K562 (cell line): Measurements from ENCODE around the gene NAV2. TPM values are rescaled to one million over a fixed set of nuclear protein-coding genes. Genes with fewer than 3 reads are reported as not detected.

Source experiments
- ATAC-seq: fragments of 200-7000 bp; cut with Tn5 transposase; 3 replicates; pipeline ENCODE4 v1.9.1; 2020; ENCODE audit warnings: moderate library complexity
- BruUV-seq: library from RNA; stranded (reverse); fragments of 400-500 nt; replicated peaks from 2 replicates; lab custom pipeline; 2021; lab: Mats Ljungman, UMichigan
- CTCF ChIA-PET: fragments of 300-600 bp; formaldehyde crosslinking; extraction: SDS; loops from one replicate; lab custom pipeline; 2021; ENCODE audit warnings: low intra/inter-chr PET ratio; lab: Yijun Ruan, JAX
- POLR2A ChIA-PET: fragments of 300-600, 350-650 bp; sonication (Branson Sonifier 250); formaldehyde crosslinking; extraction: SDS; loops from one replicate; lab custom pipeline; 2021; ENCODE audit warnings: antibody characterized with exemption, inconsistent platforms; lab: Yijun Ruan, JAX
- DNase-seq, 4 experiments: peaks; one replicate each; pipeline versions ENCODE4 v3.0.0 to v3.0.0-alpha.2; 2011 to 2018; ENCODE audit warnings: low spot score in 3 of 4, mixed read lengths in 3 of 4; ENCODE audit errors: extremely low read depth in 1 of 4
- FAIRE-seq: peaks from 2 replicates; lab custom pipeline; 2011; peaks lifted over from hg19 to GRCh38; lab: Jason Lieb, UNC
- H2AFZ ChIP-seq: 2 replicates; pipeline ENCODE4 v1.6.0; 2011; ENCODE audit warnings: low read depth, low read length, control low read depth, inconsistent platforms
- H3K27ac ChIP-seq: fragments of 200-600 bp; 3 replicates; pipeline ENCODE4 v1.8.0; 2011; ENCODE audit warnings: low read depth, mild to moderate bottlenecking, control low read depth, inconsistent platforms, low read length, moderate library complexity, mixed read lengths; ENCODE audit errors: extremely low read depth
- H3K27me3 ChIP-seq, 2 experiments: fragments of 300-600 bp in 1 of 2; 2 replicates in 1 of 2; 3 replicates in 1 of 2; pipeline versions ENCODE4 v1.6.0 to v1.8.0; 2011; ENCODE audit warnings: inconsistent platforms in 2 of 2, low read length in 2 of 2, mild to moderate bottlenecking in 1 of 2, mixed read lengths in 1 of 2, moderate library complexity in 1 of 2; ENCODE audit not compliant: control insufficient read depth in 2 of 2, insufficient read depth in 2 of 2
- H3K36me3 ChIP-seq: fragments of 300-600 bp; 3 replicates; pipeline ENCODE4 v1.8.0; 2011; ENCODE audit warnings: mild to moderate bottlenecking, low read length, inconsistent platforms; ENCODE audit not compliant: control insufficient read depth, insufficient read depth
- H3K4me1 ChIP-seq, 2 experiments: fragments of 200-600 bp in 1 of 2; replicated peaks in 1 of 2; 2 replicates in 1 of 2; 3 replicates in 1 of 2; pipeline versions ENCODE4 v1.5.1 to v1.8.0; 2011; ENCODE audit warnings: inconsistent platforms in 2 of 2, low read length in 2 of 2, mild to moderate bottlenecking in 1 of 2, mixed read lengths in 1 of 2, moderate library complexity in 1 of 2; ENCODE audit not compliant: control insufficient read depth in 2 of 2, insufficient read depth in 2 of 2
- H3K4me2 ChIP-seq: 2 replicates; pipeline ENCODE4 v1.6.1; 2011; ENCODE audit warnings: low read length, control low read depth, inconsistent platforms, mixed read lengths; ENCODE audit not compliant: insufficient read depth
- H3K4me3 ChIP-seq: fragments of 200-600 bp; sonication (generic), shearing (Covaris generic); 2 replicates; pipeline ENCODE4 v1.5.1; 2016; ENCODE audit warnings: control low read depth, inconsistent platforms
- H3K79me2 ChIP-seq: fragments of 200-600 bp; 3 replicates; pipeline ENCODE4 v1.8.0; 2011; ENCODE audit warnings: low read length, inconsistent platforms; ENCODE audit not compliant: control insufficient read depth, insufficient read depth
- H3K9ac ChIP-seq, 2 experiments: 2 replicates each; pipeline versions ENCODE4 v1.6.0 to v1.6.1; 2011; ENCODE audit warnings: low read depth in 2 of 2, low read length in 2 of 2, control low read depth in 1 of 2, inconsistent platforms in 1 of 2, mild to moderate bottlenecking in 1 of 2, mixed read lengths in 1 of 2; ENCODE audit not compliant: insufficient read depth in 1 of 2
- H3K9me1 ChIP-seq: one replicate; pipeline ENCODE4 v1.6.0; 2011; ENCODE audit warnings: inconsistent platforms, mild to moderate bottlenecking, low read length, moderate library complexity; ENCODE audit not compliant: control insufficient read depth, insufficient read depth
- H3K9me3 ChIP-seq: replicated peaks from 2 replicates; pipeline ENCODE4 v1.5.1; 2011; ENCODE audit warnings: low read depth, low read length, inconsistent platforms; ENCODE audit not compliant: control insufficient read depth, insufficient read depth
- H4K20me1 ChIP-seq: replicated peaks from 2 replicates; pipeline ENCODE4 v1.6.1; 2011; ENCODE audit warnings: low read length, inconsistent platforms, mixed read lengths; ENCODE audit not compliant: control insufficient read depth, insufficient read depth
- BRCA1 ChIP-seq, 2 experiments: fragments of 450-650 bp in 1 of 2; sonication (generic) in 1 of 2; formaldehyde crosslinking in 1 of 2; IDR thresholded peaks; 2 replicates each; pipeline versions ENCODE4 v1.5.0 to v1.6.1; 2017 to 2020; ENCODE audit warnings: mild to moderate bottlenecking in 1 of 2, missing genetic modification reagents in 1 of 2
- ETV6 ChIP-seq, 3 experiments: fragments of 150-350 bp in 1 of 3; sonication (generic) in 1 of 3; formaldehyde crosslinking in 1 of 3; IDR thresholded peaks; 2 replicates each; pipeline versions ENCODE4 v1.6.1 to v1.8.0; 2014 to 2022; ENCODE audit warnings: borderline replicate concordance in 2 of 3, low read depth in 2 of 3, antibody characterized with exemption in 1 of 3, low read length in 1 of 3, mild to moderate bottlenecking in 1 of 3, missing genetic modification reagents in 1 of 3
- FOXA3 ChIP-seq, 2 experiments: fragments of 450-650 bp in 1 of 2; sonication (generic) in 1 of 2; formaldehyde crosslinking; IDR thresholded peaks in 1 of 2; conservative IDR thresholded peaks in 1 of 2; 2 replicates each; pipeline versions ENCODE4 v1.4.0 to v1.8.0; 2020 to 2022; ENCODE audit warnings: mild to moderate bottlenecking in 2 of 2, missing genetic modification reagents in 1 of 2
- NFE2L1 ChIP-seq: fragments of 450-650 bp; IDR thresholded peaks from 2 replicates; pipeline ENCODE4 v1.6.1; 2016; ENCODE audit warnings: missing genetic modification characterization, low read depth, mild to moderate bottlenecking, missing compliant biosample characterization, moderate library complexity, borderline replicate concordance
- NR2F6 ChIP-seq: fragments of 450-650 bp; formaldehyde crosslinking; IDR thresholded peaks from 2 replicates; pipeline ENCODE4 v1.4.0; 2020; ENCODE audit warnings: mild to moderate bottlenecking
- PCBP2 ChIP-seq: fragments of 200-400 bp; formaldehyde crosslinking; IDR thresholded peaks from 2 replicates; pipeline ENCODE4 v1.6.1; 2018; ENCODE audit warnings: low read length, low read depth, mild to moderate bottlenecking, moderate library complexity; ENCODE audit not compliant: poor library complexity, severe bottlenecking
- PHF21A ChIP-seq: fragments of 450-650 bp; IDR thresholded peaks from 2 replicates; pipeline ENCODE4 v1.6.1; 2017; ENCODE audit warnings: low read depth, borderline replicate concordance
- RBM22 ChIP-seq: fragments of 200-400 bp; formaldehyde crosslinking; IDR thresholded peaks from 2 replicates; pipeline ENCODE4 v1.6.1; 2018; ENCODE audit warnings: low read length, low read depth; ENCODE audit not compliant: poor library complexity, severe bottlenecking
- ZFP1 ChIP-seq: fragments of 450-650 bp; formaldehyde crosslinking; IDR thresholded peaks from 2 replicates; pipeline ENCODE4 v1.4.0; 2020; ENCODE audit warnings: mild to moderate bottlenecking, mixed read lengths
- ZNF561 ChIP-seq: fragments of 450-650 bp; formaldehyde crosslinking; conservative IDR thresholded peaks from 2 replicates; pipeline ENCODE4 v1.4.0; 2020; ENCODE audit warnings: mild to moderate bottlenecking, moderate library complexity
- WGBS: fragments of 100-300 bp; shearing (Covaris generic); methylation state at CpG from one replicate; pipeline ENCODE4 v1.1.6; 2016; ENCODE audit warnings: low coverage, mixed read lengths; ENCODE audit not compliant: insufficient coverage; ENCODE audit errors: missing lambda C conversion rate; 5-methylcytosine and 5-hydroxymethylcytosine counted together
- in situ Hi-C: fragments of 300-500 bp; cut with MboI; formaldehyde crosslinking; loops from 4 replicates; pipeline ENCODE4 v1.15.0; 2018; ENCODE audit warnings: inconsistent platforms, mixed read lengths
- intact Hi-C: fragments of 100-400 bp; cut with micrococcal nuclease; formaldehyde crosslinking; loops from 2 replicates; pipeline ENCODE4 v1.14.2; 2022
- polyA plus RNA-seq, 8 experiments: library from polyadenylated mRNA; depleted of rRNA in 4 of 8; stranded (reverse) in 5 of 8; unstranded in 3 of 8; fragments of >200 nt; fragmentation: Nextera tagmentation in 2 of 8; fragmentation: Illumina TruSeq in 1 of 8; extraction: Ambion mirVana in 2 of 8; extraction: Trizol in 1 of 8; gene quantifications; 2 replicates each; pipeline versions ENCODE4 v1.2.1 to v1.2.3, GENCODE V29; 2011 to 2014; ENCODE audit warnings: inconsistent platforms in 1 of 8, missing spikeins in 1 of 8
- total RNA-seq, 7 experiments: library from RNA; depleted of rRNA in 6 of 7; stranded (reverse); fragments of >200 nt in 6 of 7; fragmentation: Illumina TruSeq in 2 of 7; extraction: Trizol in 2 of 7; gene quantifications; 2 replicates each; pipeline versions ENCODE4 v1.2.1 to v1.2.3, GENCODE V29; 2011 to 2021; ENCODE audit warnings: low replicate concordance in 1 of 7
- TF ChIP-seq, protein P1 (sequence below): fragments of 250-450 bp; sonication (Bioruptor Pico); IDR thresholded peaks from 2 replicates; pipeline ENCODE4 v1.5.0; 2021; ENCODE audit warnings: mild to moderate bottlenecking, moderate library complexity

NAV2 gene
- total and polyA plus RNA-seq, 9 of the 15 experiments (the other 6 are each of a cell fraction or from before 2014, with no cell fraction given), result 0.03 to 0.35 (median 0.05) TPM

DNA sequence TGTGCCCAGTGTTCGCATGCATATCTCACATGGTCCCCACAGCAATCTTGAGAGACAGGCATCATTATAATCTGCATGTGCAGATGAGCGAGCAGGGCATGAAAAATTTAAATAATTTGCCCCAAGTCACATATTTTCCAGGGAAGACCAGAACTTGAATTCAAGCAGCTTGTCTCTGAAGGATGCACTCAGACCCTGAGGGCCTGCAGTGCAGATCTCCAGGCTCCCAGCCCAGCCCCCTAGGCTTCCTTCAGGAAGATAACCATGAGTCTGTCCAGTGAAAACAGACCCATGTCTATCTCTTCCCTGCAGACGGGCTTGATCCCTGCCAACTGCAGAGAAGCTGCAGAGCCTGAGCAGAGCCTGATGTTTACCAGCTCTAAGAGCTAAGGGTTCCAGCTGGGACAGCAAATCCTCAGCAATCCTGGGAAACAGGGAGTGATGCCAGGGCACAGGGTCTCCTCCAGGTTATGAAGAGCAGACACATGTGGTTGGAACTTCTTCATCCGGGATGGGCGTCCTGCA, 55.1 kb downstream of the NAV2 start (continued):
- TF ChIP-seq ZFP1 (CRISPR knock-in tag), result no peak

DNA sequence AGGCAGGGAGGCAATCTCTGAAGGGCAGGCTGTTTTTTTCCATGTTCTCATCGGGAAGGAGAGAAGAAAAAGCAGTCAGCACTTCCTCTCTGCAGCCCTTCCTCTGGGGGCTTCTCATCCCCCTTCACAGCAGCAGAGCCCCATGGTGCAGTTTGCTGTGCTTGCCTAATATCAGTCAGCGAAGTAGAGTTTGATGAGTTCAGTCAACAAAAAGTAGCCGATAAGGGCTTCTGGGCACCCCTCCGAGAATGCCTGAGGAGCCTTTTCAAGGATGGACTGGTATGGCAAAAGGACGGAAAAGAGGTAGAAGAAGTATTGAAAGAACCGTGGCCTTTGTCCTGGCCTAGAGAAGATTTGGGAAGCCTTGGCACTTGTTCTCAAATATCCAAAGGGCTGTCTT, 55.6 kb downstream of the NAV2 start:
- BruUV-seq, result no TSS peak
- no peaks in the 10 kb centered on the region for H3K9me1 ChIP-seq
- H3K4me1 ChIP-seq, result no peaks in the 10 kb centered on the region
- H4K20me1 ChIP-seq, result no peaks in the 10 kb centered on the region
- no peak overlapping the region for H3K27ac ChIP-seq
- CTCF ChIA-PET, result no interaction called here
- H3K4me2 ChIP-seq, result no peak overlapping the region
- in situ Hi-C loops (loop anchor here (25.0 kb wide), 1 partner anchor 706 kb away; the partner anchor contains the start of gene MRGPRX2), intact Hi-C loops (no loop called here)
- H3K79me2 ChIP-seq, result no peaks in the 10 kb centered on the region
- peaks cover 0 to 6% of the 10 kb centered on the region in 2 experiments; a peak in 1 of 5 replicates for H3K27me3 ChIP-seq
- H3K9ac ChIP-seq, result no peak overlapping the region
- POLR2A ChIA-PET, result no interaction called here
- no peak for DNase-seq
- ATAC-seq, result no peak
- no peaks in the 10 kb centered on the region for H3K9me3 ChIP-seq
- H3K36me3 ChIP-seq, result no peaks in the 10 kb centered on the region
- TF ChIP-seq FOXA3 (CRISPR knock-in tag; conservative IDR thresholded peaks at IDR 0.05 in 1 of 2, IDR thresholded peaks at IDR 0.05 in 1 of 2) (no peak), BRCA1 (IDR thresholded peaks at IDR 0.05) (no peak), BRCA1 (CRISPR knock-in tag; IDR thresholded peaks at IDR 0.05) (no peak), ZNF561 (CRISPR knock-in tag) (no peak), NFE2L1 (tag) (no peak), NR2F6 (CRISPR knock-in tag) (no peak), ETV6 (IDR thresholded peaks at IDR 0.05; ENCODE audit: borderline replicate concordance in 1 of 2, low read depth in 2 of 2, low read length in 1 of 2) (no peak), ETV6 (CRISPR knock-in tag; IDR thresholded peaks at IDR 0.05; ENCODE audit: borderline replicate concordance) (no peak), PHF21A (no peak), PCBP2 (no peak), RBM22 (no peak)
- TF ChIP-seq, protein P1, sequence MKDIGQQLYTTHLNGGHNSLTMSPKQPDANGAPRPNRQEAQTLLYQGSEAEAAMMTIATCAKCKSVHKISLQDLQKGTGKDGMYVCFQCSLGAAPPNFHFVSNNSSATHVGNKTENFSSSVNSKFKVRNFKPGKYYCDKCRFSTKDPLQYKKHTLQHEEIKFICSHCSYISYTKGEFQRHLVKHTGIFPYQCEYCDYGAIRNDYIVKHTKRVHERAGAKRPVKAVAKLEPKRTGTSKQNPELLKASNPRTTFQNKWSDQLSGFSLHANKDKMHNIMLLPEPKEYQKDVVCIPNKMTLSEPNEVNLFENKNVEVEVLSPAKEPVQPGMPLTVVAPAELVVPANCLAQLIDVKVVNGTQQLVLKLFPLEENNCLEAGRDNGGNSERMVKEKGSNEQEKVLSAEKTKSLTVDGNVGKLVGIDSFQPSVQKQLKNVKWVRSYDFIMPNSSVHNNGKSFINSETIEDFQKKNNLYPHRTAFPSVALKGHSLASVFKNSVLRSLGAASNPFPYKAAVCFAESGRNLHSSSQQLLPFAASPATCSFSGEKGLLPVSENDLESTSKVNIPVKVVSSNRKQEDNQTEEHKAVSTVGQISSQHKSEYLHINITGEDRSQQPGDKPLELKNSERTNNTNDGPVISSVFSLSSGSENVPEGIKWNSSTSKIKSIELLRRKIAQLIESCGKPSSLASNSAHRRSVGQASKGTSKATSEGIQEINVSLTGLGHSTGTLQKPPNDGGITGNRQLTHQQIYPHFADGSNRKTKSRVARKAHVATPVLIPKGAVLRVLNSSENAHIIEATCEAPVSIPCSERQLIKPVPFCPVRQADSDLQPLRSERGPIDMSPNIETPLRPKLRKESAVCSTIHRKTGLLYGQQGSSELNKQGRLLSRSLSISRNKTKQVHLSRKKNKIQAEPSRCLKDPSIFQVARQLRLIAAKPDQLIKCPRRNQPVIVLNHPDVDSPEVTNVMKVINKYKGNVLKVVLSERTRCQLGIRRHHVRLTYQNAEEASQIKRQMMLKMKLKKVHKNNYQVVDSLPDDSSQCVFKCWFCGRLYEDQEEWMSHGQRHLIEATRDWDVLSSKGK, result no peak
- FAIRE-seq, result no peak
- H2AFZ ChIP-seq, result no peak overlapping the region
- no peak overlapping the region for H3K4me3 ChIP-seq
- 2% methylated on average over 6 of the region's 6 CpGs for WGBS
